ENCODE data around the gene STK25.
"Not testable (repeated sequence)": the region's sequence is repeated elsewhere in the genome, so short reads cannot be mapped to it uniquely, and the experiment has no call there.

The STK25 gene

GRCh38 chr2:241507430-241508239, 749 bp downstream of the STK25 start:
- peak; percentile 16 for DNase-seq

DNA sequence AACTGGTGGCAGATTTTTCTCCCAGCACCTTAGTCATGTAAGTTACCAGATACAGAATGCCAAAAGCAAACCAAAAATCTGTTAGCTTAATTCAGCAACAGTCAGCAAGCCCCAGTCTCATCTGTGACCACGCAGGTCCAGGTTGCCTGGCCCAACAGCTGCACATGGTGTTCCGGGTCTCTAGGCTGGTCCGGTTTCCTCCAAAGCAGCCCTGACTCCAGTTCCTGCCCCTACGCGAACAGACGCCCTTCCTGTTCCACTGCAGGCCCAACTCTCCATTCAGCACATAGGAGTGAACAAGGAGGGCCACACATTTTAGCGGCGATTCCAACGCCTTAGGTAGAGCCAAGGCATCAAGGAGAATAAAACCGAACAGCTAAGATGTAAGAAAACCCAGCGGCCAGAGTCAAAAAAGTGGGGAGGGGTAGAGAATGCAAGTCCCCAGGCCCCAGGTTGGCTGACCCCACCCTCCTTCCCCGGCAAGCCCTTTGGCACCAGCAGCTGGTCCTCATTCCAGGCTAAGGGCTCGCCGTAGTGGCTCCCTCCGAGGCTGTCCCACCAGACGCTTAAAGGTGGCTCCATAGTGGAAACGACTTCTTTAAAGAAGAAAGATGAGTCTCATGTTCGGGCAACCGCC, 1.5 kb downstream of the STK25 start:
- no peak for DNase-seq

- DNase-seq: not testable (repeated sequence)
Observed at GRCh38 chr2:241506317-241506716, 2.1 kb downstream of the STK25 start.

GRCh38 chr2:241505781-241506201, 2.6 kb downstream of the STK25 start:
- no peak for DNase-seq

GRCh38 chr2:241505086-241505780, 3.2 kb downstream of the STK25 start:
- DNase-seq: no peak

DNA sequence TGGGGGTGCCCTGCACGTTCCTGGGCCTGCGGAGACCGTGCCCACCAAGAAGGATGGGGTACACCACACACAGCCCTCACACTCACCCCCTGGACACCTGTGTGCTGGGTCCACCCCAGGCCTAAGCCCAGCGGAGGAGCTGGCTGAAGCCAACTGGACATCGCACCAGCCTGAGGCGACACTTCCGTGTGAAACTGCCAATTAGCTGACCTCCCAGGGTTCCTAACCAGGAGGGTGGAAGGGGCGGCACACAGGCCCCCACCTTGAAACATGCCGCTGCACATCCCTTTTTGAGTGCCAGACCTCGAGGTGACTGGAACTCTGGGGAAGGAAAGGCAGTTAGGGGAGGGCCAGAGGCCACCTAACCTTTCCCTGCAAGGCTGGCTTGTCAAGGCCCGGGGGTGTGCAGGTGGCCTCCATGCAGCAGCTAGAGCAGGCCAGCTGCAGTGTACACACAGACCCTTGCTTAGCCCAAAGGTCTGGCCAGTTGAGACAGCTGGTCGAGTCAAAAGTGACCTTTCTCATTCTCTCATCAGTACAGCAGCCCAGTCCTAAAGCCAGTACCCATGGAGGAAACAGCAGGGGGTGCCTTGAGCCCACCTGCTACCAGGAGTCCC, 4.5 kb downstream of the STK25 start:
- DNase-seq: no peak

DNA sequence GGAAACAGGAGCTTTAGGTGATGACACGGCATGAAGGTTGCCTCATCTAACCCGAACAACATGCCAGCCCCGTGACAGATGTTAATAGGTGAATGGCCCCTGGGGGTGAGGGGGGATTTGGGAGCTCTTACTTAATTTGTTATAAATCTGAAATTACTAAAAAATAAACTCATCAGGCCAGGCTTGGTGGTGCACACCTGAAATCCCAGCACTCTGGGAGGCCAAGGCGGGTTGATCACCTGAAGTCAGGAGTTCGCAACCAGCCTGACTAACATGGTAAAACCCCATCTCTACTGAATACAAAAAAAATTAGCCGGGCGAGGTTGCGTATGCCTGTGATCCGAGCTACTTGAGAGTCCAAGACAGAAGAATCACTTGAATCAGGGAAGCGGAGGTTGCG, 6.1 kb downstream of the STK25 start:
- no peak for DNase-seq

- DNase-seq: no peak
Observed at GRCh38 chr2:241501551-241501950, 6.8 kb downstream of the STK25 start.

- DNase-seq: no peak
Observed at GRCh38 chr2:241501099-241501541, 7.3 kb downstream of the STK25 start.

GRCh38 chr2:241500431-241500975, 7.9 kb downstream of the STK25 start:
- DNase-seq: no peak

DNA sequence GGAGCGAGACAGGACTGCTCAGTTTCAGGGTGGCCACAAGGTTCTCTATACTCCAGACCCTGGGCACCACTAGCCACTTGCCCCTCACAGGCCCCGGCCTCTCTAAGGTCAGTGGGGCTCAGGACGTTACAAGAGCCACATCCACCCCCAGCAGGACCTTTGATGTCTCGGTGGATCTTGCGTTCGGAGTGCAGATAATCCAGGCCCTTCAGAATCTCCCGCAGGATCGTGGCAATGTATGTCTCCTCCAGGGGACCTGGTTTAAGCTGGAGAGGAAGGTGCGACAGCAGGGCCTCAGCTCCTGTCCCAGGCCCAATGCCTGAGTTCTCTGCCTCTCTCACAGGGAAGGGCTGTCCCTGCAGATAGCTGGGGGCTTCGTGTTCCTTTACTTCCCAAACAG, 8.4 kb downstream of the STK25 start:
- no peak for DNase-seq

DNA sequence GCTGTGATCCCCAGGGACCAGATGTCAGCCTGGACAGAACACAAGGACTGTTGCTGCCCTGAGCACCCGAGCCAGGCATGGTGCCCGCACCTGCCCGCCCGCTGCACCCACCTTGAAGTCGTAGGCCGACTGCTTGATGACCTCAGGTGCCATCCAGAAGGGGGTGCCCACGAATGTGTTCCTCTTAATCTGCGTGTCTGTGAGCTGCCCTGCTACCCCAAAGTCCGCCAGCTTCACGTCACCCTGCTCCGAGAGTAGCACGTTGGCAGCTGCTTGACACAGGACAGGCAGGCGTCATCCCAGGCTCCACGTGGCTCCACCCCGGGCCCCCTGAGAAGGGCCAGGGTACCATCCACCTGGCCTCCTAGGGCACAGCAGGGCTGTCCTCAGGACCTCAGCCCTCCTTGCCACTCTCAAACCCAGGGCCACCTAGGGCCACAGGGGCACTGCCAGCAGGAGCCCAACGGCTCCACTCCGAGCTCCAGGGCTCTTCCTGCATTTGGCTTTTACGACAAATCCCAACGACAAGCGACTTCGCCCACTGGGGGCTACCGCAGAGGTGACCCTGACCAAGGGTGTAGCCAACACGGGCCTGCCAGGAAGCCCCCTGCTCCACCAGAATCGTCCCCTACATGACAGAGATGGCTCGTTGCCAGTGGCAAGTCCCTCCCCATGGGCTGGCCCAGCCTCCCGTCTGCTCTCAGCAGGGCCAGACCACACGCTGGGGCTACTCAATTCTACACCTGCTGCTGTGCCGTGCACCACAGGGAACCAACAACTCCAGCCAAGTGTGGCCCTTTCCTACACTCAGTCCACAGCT, 9.0 kb downstream of the STK25 start:
- no peak for DNase-seq

DNA sequence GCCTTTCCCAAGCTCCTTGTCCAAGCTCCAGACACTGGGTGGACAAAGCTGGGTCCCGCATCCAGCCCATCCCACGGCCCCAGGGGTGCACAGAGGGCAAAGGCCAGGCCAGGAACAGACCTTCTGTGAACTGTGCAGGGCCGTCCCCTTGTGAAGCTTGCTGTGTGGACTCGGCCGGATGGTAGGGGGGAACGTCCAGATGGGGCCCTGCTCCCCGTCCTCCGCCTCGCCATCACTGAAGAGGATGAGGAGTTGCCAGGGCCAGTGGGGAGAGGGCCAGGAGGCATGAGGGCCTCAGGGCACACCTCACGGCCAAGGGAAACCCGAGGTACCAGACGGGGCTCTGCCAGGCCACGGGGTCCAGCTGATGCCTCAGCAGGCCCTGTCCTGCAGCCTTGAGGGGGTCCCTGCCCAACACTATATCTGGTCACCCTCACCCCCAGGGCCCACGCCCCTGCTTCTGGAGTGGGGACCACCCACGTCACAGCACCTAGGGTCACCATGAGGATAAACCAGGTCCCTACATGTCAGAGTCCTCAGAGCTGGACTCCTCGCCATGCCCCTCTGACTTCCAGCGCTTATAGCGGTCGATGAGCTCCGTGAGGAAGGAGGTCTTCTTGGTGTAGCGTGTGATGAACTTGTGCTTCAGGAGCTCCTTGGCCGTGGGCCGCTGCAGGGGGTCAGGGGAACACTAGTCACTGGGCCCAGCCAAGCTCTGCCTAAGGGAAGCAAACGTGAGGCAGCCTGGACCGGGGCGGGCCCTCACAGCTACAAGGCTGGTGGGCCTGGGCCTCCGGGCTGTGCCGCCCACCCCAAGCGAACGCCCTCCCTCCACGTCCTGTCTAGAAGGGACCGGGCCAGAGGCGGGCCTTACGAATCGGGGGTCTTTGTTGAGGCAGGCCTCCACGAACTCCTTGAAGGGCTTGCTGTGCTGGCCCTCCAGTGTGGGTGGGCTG, 10.0 kb downstream of the STK25 start:
- DNase-seq: no peak

GRCh38 chr2:241496904-241497877, 11.2 kb downstream of the STK25 start:
- no peak for DNase-seq

DNA sequence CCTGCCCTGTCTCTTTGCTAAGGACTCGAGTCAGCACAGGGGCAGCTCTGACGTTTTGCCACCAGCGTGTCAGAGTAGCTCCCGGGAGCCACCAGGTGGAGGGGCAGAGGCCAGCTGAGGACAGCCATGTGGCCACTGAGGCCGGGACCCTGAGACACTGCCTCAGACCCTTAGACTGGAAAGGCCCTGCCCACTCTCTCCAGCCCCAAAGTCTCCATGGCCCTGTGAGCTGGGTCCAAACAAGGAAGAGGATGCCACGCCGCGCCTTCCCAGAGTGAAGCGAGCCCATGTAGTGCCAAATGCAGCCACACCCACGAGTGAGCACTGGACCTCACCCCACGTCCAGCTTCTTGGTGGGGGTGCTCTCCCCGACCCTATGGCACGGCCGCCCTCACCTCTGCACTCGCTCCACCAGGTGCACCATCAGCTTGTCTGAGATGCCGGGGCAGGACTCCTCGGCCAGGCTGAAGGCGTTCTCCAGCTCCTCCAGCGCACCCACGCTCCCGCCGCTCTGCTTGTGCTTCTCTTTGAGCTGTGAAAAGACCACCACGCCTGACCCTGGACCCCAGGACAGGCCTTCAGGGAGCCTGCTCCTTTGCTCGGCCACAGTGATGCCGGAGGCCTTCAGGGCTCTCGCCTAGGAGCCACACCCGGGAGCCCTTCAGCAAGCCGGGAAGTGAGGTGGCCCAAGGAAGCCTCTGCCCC, 12.2 kb downstream of the STK25 start:
- DNase-seq: no peak

GRCh38 chr2:241495172-241496002, 13.0 kb downstream of the STK25 start:
- DNase-seq: no peak

GRCh38 chr2:241494311-241494908, 14.0 kb downstream of the STK25 start:
- DNase-seq: no peak

GRCh38 chr2:241493092-241493491, 15.3 kb downstream of the STK25 start:
- DNase-seq: no peak

Data from activated effector memory CD4-positive, alpha-beta T cell treated with Interleukin-2 at 50 U/mL for 16 hours (primary cell).